Stimulated activated CD4-positive, alpha-beta T cell treated with anti-CD3 and anti-CD28 coated beads, Interleukin-4, amount 100 ng/mL, for 24 hours (primary cell): Measurements from ENCODE around the gene CPD.
"Not testable (repeated sequence)": the region's sequence is repeated elsewhere in the genome, so short reads cannot be mapped to it uniquely, and the experiment has no call there.

Experiments
- DNase-seq: peaks from one replicate; pipeline ENCODE4 v3.0.0-alpha.2; 2020

CPD gene

GRCh38 chr17:30389756-30390300 is 11.1 kb downstream of the CPD start:
- no peak for DNase-seq

GRCh38 chr17:30391534-30391933 is 12.8 kb downstream of the CPD start:
- no peak for DNase-seq

GRCh38 chr17:30393491-30393890 is 14.8 kb downstream of the CPD start:
- DNase-seq, result no peak

- no peak for DNase-seq
These were observed 15.5 kb downstream of the CPD start for GRCh38 chr17:30393911-30394867.

GRCh38 chr17:30395398-30396022 is 16.8 kb downstream of the CPD start:
- no peak for DNase-seq

- no peak for DNase-seq
These were observed 17.4 kb downstream of the CPD start for GRCh38 chr17:30396129-30396528.

GRCh38 chr17:30396612-30397011 is 17.9 kb downstream of the CPD start:
- no peak for DNase-seq

GRCh38 chr17:30398328-30399041 is 19.8 kb downstream of the CPD start:
- no peak for DNase-seq

- no peak for DNase-seq
These were observed 22.4 kb downstream of the CPD start for GRCh38 chr17:30401097-30401496.

- DNase-seq, result no peak
These were observed 26.4 kb downstream of the CPD start for GRCh38 chr17:30405161-30405560.

GRCh38 chr17:30410627-30411026 is 31.9 kb downstream of the CPD start:
- DNase-seq, result not testable (repeated sequence)

GRCh38 chr17:30412008-30412496 is 33.3 kb downstream of the CPD start:
- not testable (repeated sequence) for DNase-seq

- no peak for DNase-seq
These were observed 34.4 kb downstream of the CPD start for GRCh38 chr17:30413109-30413508.

- DNase-seq, result no peak
These were observed 35.8 kb downstream of the CPD start for GRCh38 chr17:30414486-30414885.

GRCh38 chr17:30415491-30415890 is 36.8 kb downstream of the CPD start:
- no peak for DNase-seq

GRCh38 chr17:30418070-30418469 is 39.3 kb downstream of the CPD start:
- not testable (repeated sequence) for DNase-seq

GRCh38 chr17:30421592-30421991 is 42.9 kb downstream of the CPD start:
- DNase-seq, result no peak

GRCh38 chr17:30422171-30422570 is 43.4 kb downstream of the CPD start:
- DNase-seq, result no peak

- DNase-seq, result no peak
These were observed 45.7 kb downstream of the CPD start for GRCh38 chr17:30424471-30424870.

GRCh38 chr17:30426292-30426691 is 47.6 kb downstream of the CPD start:
- DNase-seq, result no peak

- DNase-seq, result no peak
These were observed 48.9 kb downstream of the CPD start for GRCh38 chr17:30427611-30428010.

- DNase-seq, result no peak
These were observed 50.4 kb downstream of the CPD start for GRCh38 chr17:30429155-30429554.

GRCh38 chr17:30433514-30433913 is 54.8 kb downstream of the CPD start:
- DNase-seq, result no peak
